HEK293 (cell line): Measurements from ENCODE around the gene TICAM1.
A peak's percentile ranks its signal among the peaks of the same experiment; 100 is the strongest.
"Not testable (repeated sequence)": the region's sequence is repeated elsewhere in the genome, so short reads cannot be mapped to it uniquely, and the experiment has no call there.

Experiments
- CTCF ChIA-PET: fragments of 350-600 bp; formaldehyde crosslinking; extraction: SDS; loops from one replicate; lab custom pipeline; 2021; ENCODE audit warnings: antibody characterized with exemption; lab: Yijun Ruan, JAX
- POLR2A ChIA-PET: fragments of 300-600 bp; formaldehyde crosslinking; extraction: SDS; loops from one replicate; lab custom pipeline; 2020; ENCODE audit warnings: antibody characterized with exemption, inconsistent platforms; lab: Yijun Ruan, JAX
- H3K27ac ChIP-seq: fragments of 200-500 bp; sonication (Bioruptor generic); 2 replicates; pipeline ENCODE4 v1.5.1; 2014; ENCODE audit warnings: low read depth, low read length, control low read depth, inconsistent platforms; ENCODE audit errors: extremely low read depth
- H3K36me3 ChIP-seq, 2 experiments: fragments of 200-500 bp in 1 of 2; sonication (Bioruptor generic) in 1 of 2; 1 replicate in 1 of 2; 2 replicates in 1 of 2; pipeline ENCODE4 v1.5.1; 2014 to 2017; ENCODE audit warnings: inconsistent platforms in 2 of 2, low read length in 2 of 2; ENCODE audit not compliant: control insufficient read depth in 2 of 2, insufficient read depth in 1 of 2
- H3K4me1 ChIP-seq: fragments of 200-500 bp; sonication (Bioruptor generic); 2 replicates; pipeline ENCODE4 v1.5.1; 2014; ENCODE audit warnings: mild to moderate bottlenecking, low read length, inconsistent platforms; ENCODE audit not compliant: control insufficient read depth, insufficient read depth
- H3K4me3 ChIP-seq: 2 replicates; pipeline ENCODE4 v1.5.1; 2011; ENCODE audit warnings: low read depth, mild to moderate bottlenecking, control low read depth, low read length, moderate library complexity
- H3K9me3 ChIP-seq: fragments of 200-500 bp; sonication (Bioruptor generic); 2 replicates; pipeline ENCODE4 v1.5.1; 2014; ENCODE audit warnings: low read depth, low read length, inconsistent platforms; ENCODE audit not compliant: control insufficient read depth, insufficient read depth
- PRDM10 ChIP-seq: fragments of 450-650 bp; formaldehyde crosslinking; IDR thresholded peaks from 2 replicates; pipeline ENCODE4 v1.5.1; 2016; ENCODE audit warnings: missing biosample characterization, missing genetic modification characterization
- ZBTB10 ChIP-seq: fragments of 450-650 bp; formaldehyde crosslinking; IDR thresholded peaks from 2 replicates; pipeline ENCODE4 v1.5.1; 2016; ENCODE audit warnings: missing biosample characterization, missing genetic modification characterization
- ZBTB7A ChIP-seq: fragments of 450-650 bp; formaldehyde crosslinking; IDR thresholded peaks from 2 replicates; pipeline ENCODE4 v1.5.1; 2016; ENCODE audit warnings: low read depth, missing biosample characterization, missing genetic modification characterization
- ZIC2 ChIP-seq: fragments of 450-650 bp; formaldehyde crosslinking; IDR thresholded peaks from 2 replicates; pipeline ENCODE4 v1.5.1; 2016; ENCODE audit warnings: missing biosample characterization, missing genetic modification characterization
- ZNF184 ChIP-seq: fragments of 450-650 bp; IDR thresholded peaks from 2 replicates; pipeline ENCODE4 v1.5.1; 2018; ENCODE audit warnings: missing biosample characterization, mild to moderate bottlenecking, missing genetic modification characterization
- ZNF280D ChIP-seq: fragments of 450-650 bp; formaldehyde crosslinking; IDR thresholded peaks from 2 replicates; pipeline ENCODE4 v1.5.1; 2016; ENCODE audit warnings: missing biosample characterization, missing genetic modification characterization
- ZNF335 ChIP-seq: fragments of 450-650 bp; formaldehyde crosslinking; conservative IDR thresholded peaks from 2 replicates; pipeline ENCODE4 v1.5.1; 2016; ENCODE audit warnings: missing biosample characterization, missing genetic modification characterization
- ZNF362 ChIP-seq: fragments of 450-650 bp; formaldehyde crosslinking; IDR thresholded peaks from 2 replicates; pipeline ENCODE4 v1.5.1; 2016; ENCODE audit warnings: missing biosample characterization, missing genetic modification characterization
- ZNF623 ChIP-seq: fragments of 450-650 bp; formaldehyde crosslinking; IDR thresholded peaks from 2 replicates; pipeline ENCODE4 v1.5.1; 2016; ENCODE audit warnings: missing biosample characterization, missing genetic modification characterization

Gene TICAM1

GRCh38 chr19:4832776-4833175 is 1.3 kb upstream of the TICAM1 start (continued):
- TF ChIP-seq ZBTB10 (tag by site-specific recombination) = no peak

GRCh38 chr19:4831979-4832340 is 448 bp upstream of the TICAM1 start:
- POLR2A ChIA-PET = not testable (repeated sequence)
- TF ChIP-seq PRDM10 (tag by site-specific recombination) = peak; percentile 98
- TF ChIP-seq ZIC2 (tag by site-specific recombination) = 0 out of 2 replicates have a peak, but pooled peaks have one; percentile 1
- peak; percentile 71; the same call in 1 of the 2 replicates for TF ChIP-seq ZNF335 (tag by site-specific recombination)
- TF ChIP-seq, all 188 proteins: peak for 3; not testable (repeated sequence) for 185
- H3K4me3 ChIP-seq = peak overlapping the region; percentile 70
- H3K36me3 ChIP-seq, H3K4me1 ChIP-seq, H3K9me3 ChIP-seq, H3K27ac ChIP-seq: not testable (repeated sequence)
- CTCF ChIA-PET = interaction anchor here (0.7 to 1.1 kb wide), 3 partner anchors 20 to 602 kb away, joined by 3 to 5 read pairs (median 3); no protein-coding TSS in a partner anchor

- Histone ChIP-seq H3K4me1 (no peaks in the 10 kb centered on the region), H3K27ac (no peak overlapping the region), H3K4me3 (peak overlapping the region; percentile 70), H3K9me3 (no peaks in the 10 kb centered on the region), H3K36me3 (no peaks in the 10 kb centered on the region)
- TF ChIP-seq ZNF280D = 0 out of 2 replicates have a peak, but pooled peaks have one; percentile 17
- no peak for TF ChIP-seq ZNF184 (tag by site-specific recombination)
- peak; percentile 96 for TF ChIP-seq ZBTB10 (tag by site-specific recombination)
- no peak for TF ChIP-seq ZNF362 (tag by site-specific recombination)
- peak; percentile 95 for TF ChIP-seq ZNF623 (tag by site-specific recombination)
- TF ChIP-seq ZBTB7A (tag by site-specific recombination) = peak; percentile 11; the same call in 1 of the 2 replicates
- CTCF ChIA-PET = interaction anchor here (0.6 to 1.0 kb wide), 3 partner anchors 21 to 94 kb away, joined by 3 read pairs; no protein-coding TSS in a partner anchor
- POLR2A ChIA-PET = no interaction called here
Observed at GRCh38 chr19:4830768-4831265, 695 bp downstream of the TICAM1 start.
